ENCODE results near the gene IDH2.
A peak's percentile ranks its signal among the peaks of the same experiment; 100 is the strongest.

IDH2 gene

GRCh38 chr15:90097475-90097874 is 4.8 kb downstream of the IDH2 start:
- no peak overlapping the region for H3K4me3 ChIP-seq (ENCODE audit: low read depth, low read length)
- no peak for DNase-seq (ENCODE audit: low read depth)

GRCh38 chr15:90095521-90095959 is 6.7 kb downstream of the IDH2 start:
- TF ChIP-seq CTCF (IDR thresholded peaks at IDR 0.05; ENCODE audit: low read depth, low read length, missing control alignments), result no peak
- no peak for DNase-seq (ENCODE audit: low read depth)
- H3K4me3 ChIP-seq (ENCODE audit: low read depth, low read length), result no peak overlapping the region
- in situ Hi-C loops (cut with HindIII; ENCODE audit: low sequenced_read_pairs), result no loop called here

More at GRCh38 chr15:90097475-90097874, 4.8 kb downstream of the IDH2 start:
- in situ Hi-C loops (cut with HindIII; ENCODE audit: low sequenced_read_pairs), result no loop called here
- no peak for TF ChIP-seq CTCF (IDR thresholded peaks at IDR 0.05; ENCODE audit: low read depth, low read length, missing control alignments)

GRCh38 chr15:90091156-90091931 is 10.9 kb downstream of the IDH2 start:
- DNase-seq (ENCODE audit: low read depth), result no peak
- no peak overlapping the region for H3K4me3 ChIP-seq (ENCODE audit: low read depth, low read length)
- TF ChIP-seq CTCF (IDR thresholded peaks at IDR 0.05; ENCODE audit: low read depth, low read length, missing control alignments), result no peak
- in situ Hi-C loops (cut with HindIII; ENCODE audit: low sequenced_read_pairs), result no loop called here

GRCh38 chr15:90090226-90090848 is 11.9 kb downstream of the IDH2 start:
- no peak for TF ChIP-seq CTCF (IDR thresholded peaks at IDR 0.05; ENCODE audit: low read depth, low read length, missing control alignments)
- no peak overlapping the region for H3K4me3 ChIP-seq (ENCODE audit: low read depth, low read length)
- in situ Hi-C loops (cut with HindIII; ENCODE audit: low sequenced_read_pairs), result no loop called here
- DNase-seq (ENCODE audit: low read depth), result no peak

GRCh38 chr15:90087454-90088154 is 14.7 kb downstream of the IDH2 start:
- in situ Hi-C loops (cut with HindIII; ENCODE audit: low sequenced_read_pairs), result no loop called here
- no peak for DNase-seq (ENCODE audit: low read depth)

More at GRCh38 chr15:90087454-90088154, 14.7 kb downstream of the IDH2 start:
- peak; percentile 45 for TF ChIP-seq CTCF (IDR thresholded peaks at IDR 0.05; ENCODE audit: low read depth, low read length, missing control alignments)
- H3K4me3 ChIP-seq (ENCODE audit: low read depth, low read length), result no peak overlapping the region
